Lung (tissue), 12 donors: ENCODE measurements around the gene TTC28. TPM values are rescaled to one million over a fixed set of nuclear protein-coding genes. Genes with fewer than 3 reads are reported as not detected.

Experiments
- ATAC-seq: fragments of 200-7000 bp; cut with Tn5 transposase; one replicate; pipeline ENCODE4 v1.9.1; 2020; ENCODE audit warnings: moderate number of reproducible peaks; ENCODE audit not compliant: insufficient read depth, low FRiP score
- DNase-seq, 3 donors: peaks; one replicate each; pipeline ENCODE4 v3.0.0-alpha.2; 2013 to 2017
- H3K27ac ChIP-seq, 2 donors: one replicate each; pipeline ENCODE4 v1.5.1; 2013; ENCODE audit warnings: mild to moderate bottlenecking in 2 of 2, moderate library complexity in 2 of 2, control low read depth in 1 of 2, inconsistent platforms in 1 of 2, low read depth in 1 of 2, low read length in 1 of 2
- H3K27me3 ChIP-seq, 3 donors: one replicate each; pipeline ENCODE4 v1.5.1; 2013; ENCODE audit warnings: low read length in 2 of 3; ENCODE audit not compliant: control insufficient read depth in 3 of 3, insufficient read depth in 3 of 3
- H3K36me3 ChIP-seq, 4 donors: one replicate each; pipeline ENCODE4 v1.5.1; 2013; ENCODE audit warnings: low read length in 4 of 4, mild to moderate bottlenecking in 1 of 4, moderate library complexity in 1 of 4; ENCODE audit not compliant: control insufficient read depth in 4 of 4, insufficient read depth in 4 of 4
- H3K4me1 ChIP-seq, 5 donors: one replicate each; pipeline ENCODE4 v1.5.1; 2013; ENCODE audit warnings: low read length in 5 of 5, mild to moderate bottlenecking in 2 of 5, moderate library complexity in 1 of 5; ENCODE audit not compliant: control insufficient read depth in 5 of 5, insufficient read depth in 5 of 5
- H3K4me3 ChIP-seq: one replicate; pipeline ENCODE4 v1.5.1; 2013; ENCODE audit warnings: mild to moderate bottlenecking, control low read depth, moderate library complexity
- H3K9ac ChIP-seq, 2 donors: one replicate each; pipeline ENCODE4 v1.5.1; 2013; ENCODE audit warnings: low read length in 2 of 2, control low read depth in 1 of 2; ENCODE audit not compliant: insufficient read depth in 1 of 2
- H3K9me3 ChIP-seq, 4 donors: one replicate each; pipeline ENCODE4 v1.5.1; 2013; ENCODE audit warnings: low read length in 3 of 4, mild to moderate bottlenecking in 1 of 4, moderate library complexity in 1 of 4; ENCODE audit not compliant: control insufficient read depth in 4 of 4, insufficient read depth in 3 of 4
- CTCF ChIP-seq: IDR thresholded peaks from 2 replicates; pipeline ENCODE4 v1.5.1; 2012; ENCODE audit warnings: mild to moderate bottlenecking; ENCODE audit errors: control extremely low read depth, extremely low read depth
- WGBS, 2 donors: extraction: QIAGEN DNeasy Blood & Tissue Kit; methylation state at CpG; one replicate each; pipeline ENCODE4 v1.1.7; 2013; 5-methylcytosine and 5-hydroxymethylcytosine counted together
- polyA plus RNA-seq, 2 donors: library from polyadenylated mRNA; stranded (reverse); fragments of 200-250 nt; gene quantifications; one replicate each; pipeline ENCODE4 v1.2.1, GENCODE V29; 2013
- total RNA-seq, 2 donors: library from RNA; depleted of rRNA in 1 of 2; stranded (reverse); fragments of >200 nt in 1 of 2; gene quantifications; one replicate each; pipeline ENCODE4 v1.2.1, GENCODE V29; 2014 to 2021
- donor health status: control.
- donor health status: control.
- donor health status: Bipolar disorder and iron deficiency.
- donor health status: healthy.
- donor health status: DM: yes; HTN: yes; CAD: no.

Gene TTC28
- total and polyA plus RNA-seq, 4 donors: 4.7 to 72.2 (median 24.8) TPM

GRCh38 chr22:27996981-27997380 is 682.7 kb downstream of the TTC28 start:
- Histone ChIP-seq H3K4me3 (no peak overlapping the region), H3K4me1 (no peaks in the 10 kb centered on the region), H3K36me3 (peaks cover 0 to 38% (median 32%) of the 10 kb centered on the region in 4 donors), H3K9me3 (no peaks in the 10 kb centered on the region), H3K9ac (no peak overlapping the region), H3K27me3 (no peaks in the 10 kb centered on the region), H3K27ac (no peak overlapping the region)
- DNase-seq (no peak), ATAC-seq (no peak)
- WGBS, 2 donors: 92 to 93% methylated on average over 7 of the region's 7 CpGs
- TF ChIP-seq CTCF: no peak

- Histone ChIP-seq H3K4me1 (no peaks in the 10 kb centered on the region), H3K36me3 (peaks cover 0 to 41% (median 35%) of the 10 kb centered on the region in 4 donors), H3K4me3 (no peak overlapping the region), H3K9ac (no peak overlapping the region), H3K9me3 (no peaks in the 10 kb centered on the region), H3K27ac (no peak overlapping the region), H3K27me3 (no peaks in the 10 kb centered on the region)
- DNase-seq: no peak
- 92 to 96% methylated on average over 6 of the region's 6 CpGs for WGBS, 2 donors
- no peak for TF ChIP-seq CTCF
- no peak for ATAC-seq
Measured at GRCh38 chr22:27996529-27996925, 683.1 kb downstream of the TTC28 start.

- H3K27ac ChIP-seq: no peak overlapping the region
- DNase-seq (no peak), ATAC-seq (no peak)
- 95 to 97% methylated on average over 25 of the region's 25 CpGs for WGBS, 2 donors
- H3K4me1 ChIP-seq: no peaks in the 10 kb centered on the region
- no peak overlapping the region for H3K9ac ChIP-seq
- H3K4me3 ChIP-seq: no peak overlapping the region
- H3K36me3 ChIP-seq: peaks cover 0 to 41% (median 34%) of the 10 kb centered on the region in 4 donors
- TF ChIP-seq CTCF: no peak
- no peaks in the 10 kb centered on the region for H3K27me3 ChIP-seq
- H3K9me3 ChIP-seq: no peaks in the 10 kb centered on the region
Measured at GRCh38 chr22:27995801-27996528, 683.7 kb downstream of the TTC28 start.
